Fibroblast of lung (primary cell): ENCODE measurements around the gene TNS3.

Source experiments
- EZH2 ChIP-seq: IDR thresholded peaks from 2 replicates; pipeline ENCODE4 v1.5.1; 2012; ENCODE audit warnings: low read length, control low read depth, mild to moderate bottlenecking; ENCODE audit errors: missing control alignments
- TF ChIP-seq, protein P1 (sequence below), 2 donors: IDR thresholded peaks in 1 of 2; conservative IDR thresholded peaks in 1 of 2; 1 replicate in 1 of 2; 2 replicates in 1 of 2; pipeline ENCODE4 v1.5.1; 2011 to 2012; ENCODE audit warnings: low read length in 2 of 2, control low read depth in 1 of 2, inconsistent platforms in 1 of 2, low read depth in 1 of 2, mild to moderate bottlenecking in 1 of 2

DNA sequence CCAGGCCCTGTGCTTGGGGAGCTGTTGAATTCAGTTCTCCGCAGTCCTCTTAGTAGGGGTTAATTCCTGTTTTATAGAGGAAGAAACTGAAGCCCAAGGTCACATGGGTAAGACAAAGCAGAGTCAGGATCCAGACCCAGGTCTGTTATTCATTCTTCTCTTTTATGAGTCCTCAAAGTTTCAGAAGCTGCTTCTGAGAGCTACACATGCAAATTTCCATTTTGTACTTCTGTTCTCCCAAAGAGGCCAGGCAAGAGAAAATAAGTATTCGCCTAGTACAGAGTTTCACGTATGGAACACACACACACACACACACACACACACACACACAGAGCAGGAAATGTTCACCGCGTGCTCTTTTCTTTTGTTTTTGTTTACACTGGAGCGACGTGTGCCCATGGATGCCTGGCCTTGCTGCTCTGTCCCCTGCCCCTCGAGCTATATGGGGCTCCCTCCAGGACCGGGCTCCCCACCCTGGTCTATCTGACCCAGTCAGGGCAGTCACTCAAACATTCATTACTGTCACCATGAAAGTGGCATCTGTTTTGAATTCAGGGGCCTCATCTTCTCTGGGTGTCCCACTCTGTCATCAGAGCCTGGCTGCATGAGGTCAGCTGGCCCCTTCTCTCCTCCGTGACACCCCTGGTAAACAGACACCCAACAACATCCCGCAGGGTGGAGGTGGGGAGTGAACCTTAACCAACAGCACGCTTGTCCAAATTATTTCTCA is 84.4 kb downstream of the TNS3 start:
- TF ChIP-seq, protein P1, sequence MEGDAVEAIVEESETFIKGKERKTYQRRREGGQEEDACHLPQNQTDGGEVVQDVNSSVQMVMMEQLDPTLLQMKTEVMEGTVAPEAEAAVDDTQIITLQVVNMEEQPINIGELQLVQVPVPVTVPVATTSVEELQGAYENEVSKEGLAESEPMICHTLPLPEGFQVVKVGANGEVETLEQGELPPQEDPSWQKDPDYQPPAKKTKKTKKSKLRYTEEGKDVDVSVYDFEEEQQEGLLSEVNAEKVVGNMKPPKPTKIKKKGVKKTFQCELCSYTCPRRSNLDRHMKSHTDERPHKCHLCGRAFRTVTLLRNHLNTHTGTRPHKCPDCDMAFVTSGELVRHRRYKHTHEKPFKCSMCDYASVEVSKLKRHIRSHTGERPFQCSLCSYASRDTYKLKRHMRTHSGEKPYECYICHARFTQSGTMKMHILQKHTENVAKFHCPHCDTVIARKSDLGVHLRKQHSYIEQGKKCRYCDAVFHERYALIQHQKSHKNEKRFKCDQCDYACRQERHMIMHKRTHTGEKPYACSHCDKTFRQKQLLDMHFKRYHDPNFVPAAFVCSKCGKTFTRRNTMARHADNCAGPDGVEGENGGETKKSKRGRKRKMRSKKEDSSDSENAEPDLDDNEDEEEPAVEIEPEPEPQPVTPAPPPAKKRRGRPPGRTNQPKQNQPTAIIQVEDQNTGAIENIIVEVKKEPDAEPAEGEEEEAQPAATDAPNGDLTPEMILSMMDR (conservative IDR thresholded peaks at IDR 0.05 in 1 of 2, IDR thresholded peaks at IDR 0.05 in 1 of 2; ENCODE audit: low read depth in 1 of 2, low read length in 2 of 2) = no peak
- no peak for TF ChIP-seq EZH2
